Dedifferentiated amniotic fluid mesenchymal stem cell (primary cell): ENCODE measurements around the gene FKBP14.
A peak's percentile ranks its signal among the peaks of the same experiment; 100 is the strongest.

Source experiments
- DNase-seq: peaks from one replicate; pipeline ENCODE4 v3.0.0-alpha.2; 2016; ENCODE audit errors: extremely low spot score

FKBP14 gene

DNA sequence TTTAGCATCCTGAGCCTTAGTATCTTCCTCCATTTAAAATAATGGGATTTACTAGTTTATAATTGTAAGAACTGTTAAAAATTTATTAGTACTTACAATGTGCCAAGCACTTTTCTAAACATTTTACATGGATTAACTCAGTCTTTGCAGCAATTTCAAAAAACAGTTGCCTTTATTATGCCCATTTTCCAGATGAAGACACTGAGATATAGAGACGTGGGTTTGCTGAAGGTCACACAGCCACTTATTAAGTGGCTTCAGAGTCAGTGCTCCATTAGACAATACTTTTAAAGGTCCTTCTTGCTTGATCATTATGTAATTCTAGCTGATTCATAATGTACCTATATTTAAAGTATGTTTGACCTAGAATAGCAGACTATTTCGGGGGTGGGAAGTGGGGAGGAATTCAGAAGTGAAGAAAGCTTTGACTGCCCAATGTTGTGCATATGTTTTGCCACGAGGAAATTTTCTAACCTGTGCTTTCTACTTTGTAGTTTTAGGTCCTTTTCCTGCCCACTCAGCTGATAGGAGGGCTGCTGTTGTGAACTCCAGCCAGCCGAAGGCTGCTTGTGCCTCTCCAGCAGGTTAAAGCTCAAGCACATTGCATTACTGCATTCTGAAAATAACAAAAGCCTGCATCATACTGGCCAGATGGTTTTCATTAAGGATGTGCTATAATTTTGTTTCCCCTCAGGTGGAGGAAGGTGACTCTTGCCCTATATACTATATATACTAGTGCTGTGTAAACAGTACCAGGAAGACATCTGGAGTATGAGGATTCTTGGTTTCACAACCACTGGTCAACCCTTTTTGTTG, 6.0 kb upstream of the FKBP14 start:
- DNase-seq = peak; percentile 45

- no peak for DNase-seq
Measured at GRCh38 chr7:30029696-30030095, 3.2 kb upstream of the FKBP14 start.

DNA sequence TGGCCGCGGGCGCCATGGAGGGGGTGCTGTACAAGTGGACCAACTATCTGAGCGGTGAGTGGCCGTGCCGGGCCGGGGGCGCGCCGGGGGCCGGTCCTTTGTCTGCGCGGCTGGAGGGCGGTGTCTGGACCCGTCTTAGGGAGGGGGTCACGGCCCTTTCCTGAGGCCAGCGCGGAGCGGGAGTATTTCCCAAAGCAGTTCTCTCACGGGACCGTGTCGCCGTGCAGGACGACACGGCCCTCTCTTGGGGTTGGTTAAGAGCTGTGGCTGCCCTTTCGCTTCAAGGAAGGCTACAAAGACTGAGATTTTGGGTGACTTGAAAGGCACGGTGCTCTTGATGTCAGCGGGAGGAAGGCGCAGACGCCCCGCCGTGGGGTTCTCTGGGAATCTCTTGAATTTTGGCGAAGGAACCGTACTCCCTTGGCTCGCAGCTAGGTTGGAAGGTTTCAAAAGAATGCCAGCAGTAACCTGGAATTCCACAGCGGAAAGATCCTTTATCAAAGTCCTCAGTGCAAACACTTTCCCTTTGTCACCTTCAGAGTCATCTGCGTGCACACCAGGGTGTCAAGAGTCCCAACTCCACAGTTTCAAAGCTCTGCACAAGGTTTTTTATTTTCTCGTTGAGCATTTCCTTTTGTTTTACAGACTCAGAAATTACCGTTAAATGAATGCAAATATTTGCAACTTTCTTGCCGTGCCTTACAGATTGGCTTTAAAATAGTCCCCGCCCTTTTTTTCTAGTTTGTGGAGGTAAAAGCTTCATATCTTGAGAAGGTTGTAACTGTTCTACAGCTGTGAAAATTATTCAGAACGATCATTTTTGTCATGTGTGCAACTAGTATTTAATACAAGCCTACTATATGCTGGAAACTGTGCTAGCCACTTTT, 2.5 kb upstream of the FKBP14 start:
- DNase-seq = no peak

GRCh38 chr7:30028216-30028748, 1.8 kb upstream of the FKBP14 start, which contains the start of gene PLEKHA8:
TSS of gene PLEKHA8 (plus strand) at chr7:30028412. CDS start at chr7:30028763, 351 bp downstream.
- DNase-seq = peak; percentile 74

- DNase-seq = no peak
Measured at GRCh38 chr7:30027740-30028215, 1.3 kb upstream of the FKBP14 start.

GRCh38 chr7:30027065-30027456, 559 bp upstream of the FKBP14 start:
- DNase-seq = peak; percentile 25

DNA sequence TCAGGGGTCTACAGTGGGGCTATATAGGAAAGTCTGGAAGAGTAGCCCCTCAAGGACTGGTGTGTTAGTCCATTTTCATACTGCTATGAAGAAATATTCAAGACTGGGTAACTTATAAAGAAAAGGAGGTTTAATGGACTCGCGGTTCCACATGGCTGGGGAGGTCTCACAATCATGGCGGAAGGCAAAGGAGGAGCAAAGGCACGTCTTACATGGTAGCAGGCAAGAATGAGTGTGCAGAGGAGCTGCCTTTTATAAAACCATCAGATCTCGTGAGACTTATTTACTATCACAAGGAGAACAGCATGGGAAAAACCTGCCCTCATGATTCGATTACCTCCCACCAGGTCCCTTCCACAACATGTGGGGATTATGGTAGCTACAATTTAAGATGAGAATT, 3.0 kb downstream of the FKBP14 start:
- DNase-seq = no peak

DNA sequence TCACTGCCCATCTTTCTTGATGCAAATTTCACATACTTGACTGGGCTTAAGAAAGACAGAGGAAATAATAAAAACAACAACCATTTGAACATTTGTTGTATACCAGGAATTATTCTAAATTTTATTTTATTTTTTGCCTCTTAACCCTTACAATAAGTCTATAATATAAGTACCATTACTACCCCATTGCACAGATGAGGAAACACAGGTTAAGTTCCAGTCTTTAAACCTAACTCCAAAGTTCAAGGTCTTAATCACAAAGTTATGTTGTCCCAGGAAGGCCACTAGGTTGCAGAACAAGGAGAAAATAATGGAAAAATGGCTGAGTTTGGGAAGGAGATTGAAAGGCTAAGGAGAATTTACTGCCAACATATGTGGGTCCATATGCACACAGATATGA, 3.5 kb downstream of the FKBP14 start:
- no peak for DNase-seq

GRCh38 chr7:30020535-30020934, 6.0 kb downstream of the FKBP14 start:
- DNase-seq = no peak

GRCh38 chr7:30019960-30020359, 6.5 kb downstream of the FKBP14 start:
- DNase-seq = no peak

DNA sequence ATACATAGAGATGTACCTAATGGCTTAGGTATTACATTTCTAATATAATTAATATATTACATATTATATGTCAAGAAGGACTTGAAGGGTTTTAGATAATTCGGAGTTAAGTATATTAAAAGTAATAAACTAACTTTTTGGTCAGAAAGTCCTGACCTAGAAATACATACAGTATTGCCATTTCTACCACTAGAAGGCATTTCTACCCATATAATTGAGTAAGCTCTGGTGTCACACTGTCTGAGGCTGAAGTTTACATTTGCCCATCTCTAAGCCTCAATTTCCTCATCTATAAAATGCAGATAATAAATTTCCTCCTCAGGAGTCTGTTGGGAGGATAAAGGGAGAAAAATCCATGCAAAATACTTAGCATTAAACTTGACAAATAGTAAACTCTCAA, 7.1 kb downstream of the FKBP14 start:
- DNase-seq = no peak

- no peak for DNase-seq
Measured at GRCh38 chr7:30018451-30018850, 8.1 kb downstream of the FKBP14 start.

DNA sequence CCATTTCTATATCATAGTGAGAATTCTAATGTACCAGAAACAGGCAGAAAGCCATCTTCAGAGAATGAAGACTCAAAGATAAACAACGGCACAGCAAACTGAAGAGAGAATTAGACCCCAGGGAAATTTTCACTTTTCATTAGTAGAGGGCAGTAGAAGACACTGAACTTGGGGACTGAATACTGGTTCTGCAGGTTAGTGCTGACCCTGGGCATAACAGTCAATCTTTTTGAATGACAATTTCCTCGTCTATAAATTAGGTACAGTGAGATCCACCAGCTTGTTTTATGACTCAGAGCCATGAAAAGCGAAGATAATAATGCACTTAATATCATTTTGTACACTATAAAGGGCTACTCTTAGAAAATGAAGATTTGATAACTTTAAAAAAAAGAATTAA, 13.7 kb downstream of the FKBP14 start:
- DNase-seq = no peak

GRCh38 chr7:30010021-30010420, 16.5 kb downstream of the FKBP14 start:
- no peak for DNase-seq

DNA sequence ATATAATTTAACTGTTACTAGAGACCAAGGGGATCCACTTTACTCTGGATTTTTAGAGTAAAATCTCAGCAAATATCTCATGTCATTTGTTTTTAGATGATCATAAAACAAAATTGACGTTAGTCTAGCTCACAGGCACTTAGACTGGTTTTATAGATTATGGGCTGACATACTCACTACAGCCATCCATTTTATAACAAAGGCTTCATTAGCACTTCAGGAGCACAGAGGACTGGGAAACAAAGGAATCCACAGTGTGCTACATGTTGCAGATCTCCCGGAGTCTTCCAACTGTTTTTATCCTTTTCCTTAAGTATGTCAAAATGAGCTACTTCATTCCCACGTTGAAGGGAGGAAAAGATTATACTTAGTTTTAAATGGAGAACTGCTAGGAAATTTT, 21.0 kb downstream of the FKBP14 start:
- no peak for DNase-seq

- DNase-seq = no peak
Measured at GRCh38 chr7:30003098-30003497, 23.4 kb downstream of the FKBP14 start.

DNA sequence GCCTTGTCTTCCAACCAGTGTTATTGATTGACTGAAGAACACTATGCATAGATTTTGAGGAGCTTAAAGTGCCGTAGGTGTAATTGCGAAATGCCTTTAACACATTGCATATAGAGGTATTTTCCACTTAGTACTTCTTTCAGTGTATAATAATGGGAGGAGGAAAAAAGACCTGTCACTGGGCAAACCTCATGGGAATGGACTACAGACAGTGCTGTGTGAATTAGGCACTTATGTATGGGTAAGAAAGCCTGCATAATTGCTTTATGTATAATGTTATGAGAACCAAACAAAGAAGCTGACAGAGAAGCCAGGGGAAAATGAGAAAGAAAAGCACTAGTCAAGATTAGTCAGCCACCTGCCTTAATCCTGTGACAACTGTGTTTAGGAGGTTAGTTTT, 24.5 kb downstream of the FKBP14 start:
- DNase-seq = no peak

GRCh38 chr7:29998489-29998888, 28.0 kb downstream of the FKBP14 start:
- no peak for DNase-seq

GRCh38 chr7:29996321-29996720, 30.2 kb downstream of the FKBP14 start:
- no peak for DNase-seq

GRCh38 chr7:29995652-29996051, 30.9 kb downstream of the FKBP14 start:
- no peak for DNase-seq

DNA sequence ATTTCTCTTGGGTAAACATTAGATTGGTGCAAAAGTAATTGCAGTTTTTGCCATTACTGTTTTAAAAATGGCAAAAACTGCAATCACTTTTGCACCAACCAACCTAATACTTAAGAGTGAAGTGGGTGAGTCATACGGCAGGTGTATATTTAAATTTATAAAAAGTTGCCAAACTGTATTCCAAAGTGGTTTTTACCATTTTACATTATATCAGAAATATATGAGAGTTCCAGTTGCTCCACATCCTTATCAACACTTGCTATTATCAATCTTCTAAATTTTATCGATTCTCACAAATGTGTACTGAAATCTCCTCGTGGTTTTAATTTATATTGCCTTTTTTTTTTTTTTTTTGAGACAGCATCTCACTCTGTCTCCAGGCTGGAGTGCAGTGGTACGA, 33.4 kb downstream of the FKBP14 start:
- DNase-seq = no peak

DNA sequence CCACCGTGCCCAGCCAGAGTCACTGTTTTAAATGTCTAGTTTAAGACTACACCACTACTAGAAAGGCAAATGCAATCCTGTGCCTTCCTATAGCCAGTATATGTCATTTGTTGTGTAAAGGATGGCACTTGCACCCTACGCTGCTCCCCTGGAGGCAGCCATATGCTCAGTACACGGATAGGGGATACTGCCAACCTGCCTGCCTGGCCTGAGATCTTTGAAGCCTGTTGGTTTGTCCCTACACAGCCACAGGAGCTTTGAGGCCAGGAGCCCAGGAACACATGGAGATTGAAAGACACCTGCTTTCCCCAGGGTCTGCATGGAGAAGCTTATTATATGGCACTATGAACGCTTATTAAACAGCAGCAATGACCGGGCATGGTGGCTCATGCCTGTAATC, 34.6 kb downstream of the FKBP14 start:
- DNase-seq = no peak

DNA sequence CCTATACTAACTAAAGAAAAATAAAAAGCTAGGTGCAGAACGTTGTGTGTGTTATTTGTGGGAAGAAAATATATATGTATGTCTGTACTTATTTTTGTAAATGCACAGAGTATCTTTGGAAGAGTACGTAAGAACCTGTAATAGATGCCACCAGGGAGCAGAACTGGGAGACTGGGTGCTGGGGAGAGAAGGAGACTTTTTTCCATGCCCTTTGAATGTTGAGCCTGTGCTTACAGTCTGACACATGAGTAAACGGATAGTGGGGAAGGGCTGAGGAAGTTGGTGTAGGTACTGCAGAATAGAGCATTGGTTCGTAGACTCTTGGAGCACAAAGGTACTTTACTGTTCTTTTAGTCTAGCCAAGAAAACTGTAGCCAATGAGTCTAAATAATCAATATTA, 35.6 kb downstream of the FKBP14 start:
- no peak for DNase-seq
